Loucy (cell line): ENCODE measurements around the gene LRRC41.

Experiments used
- H2AFZ ChIP-seq: fragments of 200-600 bp; sonication (generic); 2 replicates; pipeline ENCODE4 v1.6.0; 2016; ENCODE audit warnings: antibody characterized with exemption, mild to moderate bottlenecking, low read length, moderate library complexity
- H3F3A ChIP-seq: fragments of 200-600 bp; 2 replicates; pipeline ENCODE4 v1.6.0; 2016; ENCODE audit warnings: antibody characterized with exemption, low read depth, mild to moderate bottlenecking
- H3K27me3 ChIP-seq: fragments of 200-600 bp; sonication (generic); 2 replicates; pipeline ENCODE4 v1.6.1; 2014; ENCODE audit warnings: low read length, mild to moderate bottlenecking; ENCODE audit not compliant: insufficient read depth, poor library complexity, severe bottlenecking
- H3K36me3 ChIP-seq: fragments of 200-600 bp; sonication (generic); 2 replicates; pipeline ENCODE4 v1.6.1; 2016; ENCODE audit warnings: low read length; ENCODE audit not compliant: insufficient read depth
- H3K4me1 ChIP-seq: fragments of 200-600 bp; sonication (generic); 2 replicates; pipeline ENCODE4 v1.5.1; 2014; ENCODE audit warnings: low read length, mild to moderate bottlenecking; ENCODE audit not compliant: insufficient read depth, poor library complexity, severe bottlenecking
- H3K4me2 ChIP-seq: fragments of 200-600 bp; sonication (generic); 2 replicates; pipeline ENCODE4 v1.6.0; 2014; ENCODE audit warnings: antibody characterized with exemption, low read length, low read depth, mild to moderate bottlenecking; ENCODE audit not compliant: poor library complexity, severe bottlenecking
- H3K4me3 ChIP-seq: fragments of 200-600 bp; sonication (generic); 2 replicates; pipeline ENCODE4 v1.5.1; 2014; ENCODE audit warnings: low read length, mild to moderate bottlenecking, mixed read lengths; ENCODE audit not compliant: poor library complexity, severe bottlenecking
- H3K79me2 ChIP-seq: fragments of 200-600 bp; sonication (generic); 2 replicates; pipeline ENCODE4 v1.6.1; 2014; ENCODE audit warnings: low read length; ENCODE audit not compliant: insufficient read depth
- H3K9ac ChIP-seq: fragments of 200-600 bp; sonication (generic); 2 replicates; pipeline ENCODE4 v1.6.0; 2014; ENCODE audit warnings: mild to moderate bottlenecking, low read depth, low read length, moderate library complexity; ENCODE audit not compliant: poor library complexity, severe bottlenecking
- H3K9me2 ChIP-seq: fragments of 200-600 bp; sonication (generic); replicated peaks from 2 replicates; pipeline ENCODE4 v1.6.1; 2016; ENCODE audit warnings: low read depth, low read length, mixed read lengths
- H3K9me3 ChIP-seq: fragments of 200-600 bp; sonication (generic); 2 replicates; pipeline ENCODE4 v1.6.1; 2014; ENCODE audit warnings: mild to moderate bottlenecking, antibody characterized with exemption, low read length, low read depth; ENCODE audit not compliant: insufficient read depth
- H4K20me1 ChIP-seq: fragments of 200-600 bp; sonication (generic); 2 replicates; pipeline ENCODE4 v1.6.0; 2014; ENCODE audit warnings: antibody characterized with exemption, low read length, mild to moderate bottlenecking; ENCODE audit not compliant: insufficient read depth, poor library complexity, severe bottlenecking
- CTCF ChIP-seq: fragments of 200-600 bp; sonication (generic); conservative IDR thresholded peaks from 2 replicates; pipeline ENCODE4 v1.5.1; 2014; ENCODE audit warnings: mild to moderate bottlenecking, antibody characterized with exemption, low read length
- EZH2phosphoT487 ChIP-seq: fragments of 200-600 bp; IDR thresholded peaks from 2 replicates; pipeline ENCODE4 v1.6.1; 2018; ENCODE audit warnings: antibody characterized with exemption, mild to moderate bottlenecking, moderate library complexity, borderline replicate concordance

Gene LRRC41

GRCh38 chr1:46315669-46316403 is 12.4 kb upstream of the LRRC41 start:
- no peaks in the 10 kb centered on the region for H3K27me3 ChIP-seq
- TF ChIP-seq CTCF = no peak
- TF ChIP-seq EZH2phosphoT487 = no peak

GRCh38 chr1:46310321-46310720 is 6.9 kb upstream of the LRRC41 start:
- peaks cover 50% of the 10 kb centered on the region for H3K36me3 ChIP-seq
- H3K27me3 ChIP-seq = no peaks in the 10 kb centered on the region
- H4K20me1 ChIP-seq = peaks cover 32% of the 10 kb centered on the region
- no peak for TF ChIP-seq EZH2phosphoT487
- TF ChIP-seq CTCF = no peak
- no peaks in the 10 kb centered on the region for H3K9me2 ChIP-seq
- peaks cover 52% of the 10 kb centered on the region for H3K79me2 ChIP-seq
- H3K4me2 ChIP-seq = no peak overlapping the region
- H3K4me1 ChIP-seq = peaks cover 27% of the 10 kb centered on the region
- H3F3A ChIP-seq = no peaks in the 10 kb centered on the region; the same call in 1 of the 2 replicates
- H3K9ac ChIP-seq = no peak overlapping the region
- no peaks in the 10 kb centered on the region for H3K9me3 ChIP-seq
- no peak overlapping the region for H2AFZ ChIP-seq
- no peak overlapping the region for H3K4me3 ChIP-seq

More at GRCh38 chr1:46315669-46316403, 12.4 kb upstream of the LRRC41 start:
- H2AFZ ChIP-seq = no peak overlapping the region
- H3K9me2 ChIP-seq = no peaks in the 10 kb centered on the region
- H3K36me3 ChIP-seq = peaks cover 49% of the 10 kb centered on the region
- no peaks in the 10 kb centered on the region for H3K4me1 ChIP-seq
- no peak overlapping the region for H3K4me3 ChIP-seq
- H3K9me3 ChIP-seq = no peaks in the 10 kb centered on the region
- no peaks in the 10 kb centered on the region for H3K79me2 ChIP-seq
- no peak overlapping the region for H3K4me2 ChIP-seq
- peaks cover 6% of the 10 kb centered on the region; the same call in 1 of the 2 replicates for H3F3A ChIP-seq
- H4K20me1 ChIP-seq = no peaks in the 10 kb centered on the region
- H3K9ac ChIP-seq = no peak overlapping the region

GRCh38 chr1:46309401-46310159 is 6.2 kb upstream of the LRRC41 start:
- H3K4me2 ChIP-seq = peak overlapping the region; percentile 80
- no peaks in the 10 kb centered on the region for H3K27me3 ChIP-seq
- no peak overlapping the region for H3K4me3 ChIP-seq
- TF ChIP-seq EZH2phosphoT487 = no peak
- TF ChIP-seq CTCF = no peak
- H3K4me1 ChIP-seq = peaks cover 33% of the 10 kb centered on the region
- H3K36me3 ChIP-seq = peaks cover 45% of the 10 kb centered on the region
- H3K9ac ChIP-seq = no peak overlapping the region
- no peaks in the 10 kb centered on the region; the same call in 1 of the 2 replicates for H3F3A ChIP-seq
- H3K9me2 ChIP-seq = no peaks in the 10 kb centered on the region
- H2AFZ ChIP-seq = no peak overlapping the region
- peaks cover 39% of the 10 kb centered on the region for H4K20me1 ChIP-seq
- peaks cover 59% of the 10 kb centered on the region for H3K79me2 ChIP-seq
- H3K9me3 ChIP-seq = no peaks in the 10 kb centered on the region
